ENCODE measurements around the gene FYCO1.
A peak's percentile ranks its signal among the peaks of the same experiment; 100 is the strongest.

FYCO1 gene

DNA sequence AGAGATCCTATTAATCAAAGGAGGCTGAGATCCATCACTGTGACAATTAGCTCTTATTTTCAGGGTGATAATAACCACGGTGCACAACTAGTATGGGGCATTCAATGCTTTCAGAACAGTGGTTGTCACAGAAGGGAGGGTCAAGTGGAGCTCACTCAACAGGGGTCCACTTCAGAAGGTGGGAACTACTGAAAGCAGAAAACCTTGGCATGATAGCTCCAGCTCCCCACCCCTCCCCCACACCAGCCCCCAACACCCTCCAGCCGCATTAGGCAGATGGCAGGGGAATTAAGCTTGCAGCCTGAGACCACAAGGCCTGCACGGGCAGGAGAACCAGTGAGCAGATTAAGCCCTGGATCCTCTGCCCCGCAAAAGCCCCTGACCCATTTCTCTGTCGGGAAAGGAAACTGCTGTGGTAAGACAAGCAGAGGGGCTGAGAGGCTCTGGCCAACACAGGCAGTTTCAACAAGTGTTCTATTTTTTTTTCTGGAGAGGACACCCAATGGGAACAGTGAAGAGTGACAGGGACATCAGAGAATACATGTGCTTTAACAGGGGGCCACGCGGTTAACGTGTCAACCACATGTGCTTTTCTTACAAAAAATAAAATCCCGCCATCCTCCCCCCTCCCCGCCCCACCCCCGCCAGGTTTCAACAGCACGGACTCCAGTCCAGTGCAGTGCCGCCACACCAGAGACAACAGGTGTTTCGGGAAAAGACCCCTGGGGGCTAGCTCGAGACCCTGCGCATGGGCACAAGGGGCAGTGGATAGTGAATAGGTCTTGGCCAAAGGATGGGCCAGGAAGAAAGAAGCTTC lies 997 bp downstream of the FYCO1 start:
- peak; percentile 57 to 63 for DNase-seq
- TF ChIP-seq POLR2A (IDR thresholded peaks at IDR 0.05; ENCODE audit: low read length) (no peak), GATA1 (IDR thresholded peaks at IDR 0.05; ENCODE audit: low read depth, low read length) (no peak)

DNA sequence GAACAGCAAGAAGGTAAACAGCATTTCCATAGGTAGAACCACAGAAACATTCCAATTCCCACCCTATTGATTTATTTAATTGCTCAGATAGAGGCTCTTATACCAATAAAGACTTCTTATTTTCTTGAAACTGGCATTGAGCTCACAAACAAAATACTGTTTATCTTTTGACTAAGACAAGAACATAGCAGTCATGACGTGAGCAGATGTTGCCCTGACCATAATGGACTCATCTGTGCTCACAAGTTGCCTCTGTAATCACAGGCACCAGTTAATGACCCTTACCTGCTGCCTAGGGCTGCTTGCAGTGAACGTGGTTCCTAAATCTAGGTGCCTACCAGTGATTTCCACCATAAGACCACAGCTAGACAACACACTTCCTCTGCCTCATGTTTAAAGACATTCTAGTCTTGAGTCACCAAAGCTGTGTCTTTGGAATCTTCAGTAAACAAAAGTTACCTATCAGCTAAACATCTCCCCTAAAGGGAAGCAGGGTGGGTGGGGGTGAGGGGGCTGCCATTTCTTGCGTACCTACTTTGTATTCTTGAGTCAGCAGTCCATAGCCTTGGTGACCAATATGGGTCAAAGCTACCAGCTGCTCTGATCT lies 2.1 kb downstream of the FYCO1 start:
- no peak for DNase-seq
- TF ChIP-seq GATA1 (IDR thresholded peaks at IDR 0.05; ENCODE audit: low read depth, low read length) (no peak), POLR2A (IDR thresholded peaks at IDR 0.05; ENCODE audit: low read length) (no peak)

DNA sequence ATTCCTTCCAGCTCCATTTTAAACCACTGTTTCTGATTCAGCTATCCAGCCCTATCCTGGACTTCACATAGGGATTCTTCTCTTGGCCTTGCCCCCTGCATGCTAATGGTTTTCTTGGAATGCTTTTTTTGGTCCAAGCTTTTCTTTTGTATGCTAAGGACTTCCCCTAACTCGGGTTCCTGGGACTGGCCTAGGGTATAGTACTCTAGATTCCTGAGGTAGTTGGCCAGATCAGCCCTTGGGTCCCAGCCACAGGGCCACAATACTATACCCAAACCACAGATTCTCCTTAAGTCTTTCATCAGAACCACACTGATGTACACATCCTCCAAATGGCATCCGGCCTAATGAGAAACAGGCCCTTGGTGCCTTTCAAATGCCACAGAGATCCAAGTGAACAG lies 2.8 kb downstream of the FYCO1 start:
- TF ChIP-seq POLR2A (IDR thresholded peaks at IDR 0.05; ENCODE audit: low read length) (no peak), GATA1 (IDR thresholded peaks at IDR 0.05; ENCODE audit: low read depth, low read length) (no peak)
- no peak for DNase-seq

DNA sequence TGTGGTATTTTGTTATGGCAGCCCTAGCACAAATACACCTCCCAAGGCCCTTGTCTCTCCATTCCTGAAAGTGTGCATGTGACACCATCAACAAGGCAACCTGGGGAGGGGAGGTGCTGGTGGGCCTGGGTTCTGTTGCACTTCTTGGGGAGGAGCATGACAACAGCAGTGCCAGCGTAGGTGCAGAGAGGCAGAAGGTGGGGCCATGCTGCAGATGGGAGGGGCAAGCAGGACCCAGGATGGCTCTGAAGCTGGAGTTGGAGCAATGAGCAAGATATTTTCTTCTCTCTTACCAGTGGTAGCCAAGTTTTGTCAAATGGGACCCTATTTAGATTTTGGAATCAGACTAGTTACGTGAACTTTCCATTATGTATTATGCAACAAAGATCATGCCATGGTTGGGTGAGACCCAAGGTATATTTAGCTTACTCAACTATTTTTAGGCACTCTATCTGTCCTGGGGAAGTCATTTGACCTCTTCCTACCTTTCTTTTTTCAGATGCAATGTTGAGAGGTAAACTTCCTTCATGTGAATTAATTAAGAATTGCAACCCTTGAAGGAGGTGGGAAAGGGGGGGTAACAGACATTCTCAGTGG lies 3.4 kb downstream of the FYCO1 start:
- TF ChIP-seq POLR2A (IDR thresholded peaks at IDR 0.05; ENCODE audit: low read length) (no peak), GATA1 (IDR thresholded peaks at IDR 0.05; ENCODE audit: low read depth, low read length) (no peak)
- no peak for DNase-seq

- no peak for DNase-seq
- TF ChIP-seq POLR2A (IDR thresholded peaks at IDR 0.05; ENCODE audit: low read length): no peak
- TF ChIP-seq GATA1 (IDR thresholded peaks at IDR 0.05; ENCODE audit: low read depth, low read length): no peak
Observed at GRCh38 chr3:45991341-45991740, 4.3 kb downstream of the FYCO1 start.

DNA sequence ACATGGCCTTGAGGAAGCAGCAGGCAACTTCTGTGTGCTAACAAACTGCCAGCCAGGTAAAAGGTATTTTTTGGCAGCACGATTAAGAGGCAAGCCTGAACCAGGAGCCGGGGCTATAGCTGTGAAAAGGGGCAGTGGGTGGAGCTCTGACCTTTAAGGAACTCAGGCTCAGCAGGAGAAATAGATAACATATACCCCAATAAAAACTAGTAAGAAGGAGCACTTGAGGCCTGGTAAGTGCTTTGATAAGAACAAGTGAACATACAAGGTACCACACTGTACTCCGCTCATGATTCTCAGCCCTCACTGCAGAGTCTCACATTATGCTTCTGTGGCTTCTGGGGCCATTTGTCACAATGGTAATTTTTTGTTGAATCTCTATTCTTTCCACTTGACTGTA lies 5.4 kb downstream of the FYCO1 start:
- peak; percentile 39 to 60 for DNase-seq
- no peak for TF ChIP-seq GATA1 (IDR thresholded peaks at IDR 0.05; ENCODE audit: low read depth, low read length)
- TF ChIP-seq POLR2A (IDR thresholded peaks at IDR 0.05; ENCODE audit: low read length): no peak

GRCh38 chr3:45988804-45989203 lies 6.8 kb downstream of the FYCO1 start:
- DNase-seq: peak in 1 of 2 experiments; percentile 6
- TF ChIP-seq POLR2A (IDR thresholded peaks at IDR 0.05; ENCODE audit: low read length) (no peak), GATA1 (IDR thresholded peaks at IDR 0.05; ENCODE audit: low read depth, low read length) (no peak)

DNA sequence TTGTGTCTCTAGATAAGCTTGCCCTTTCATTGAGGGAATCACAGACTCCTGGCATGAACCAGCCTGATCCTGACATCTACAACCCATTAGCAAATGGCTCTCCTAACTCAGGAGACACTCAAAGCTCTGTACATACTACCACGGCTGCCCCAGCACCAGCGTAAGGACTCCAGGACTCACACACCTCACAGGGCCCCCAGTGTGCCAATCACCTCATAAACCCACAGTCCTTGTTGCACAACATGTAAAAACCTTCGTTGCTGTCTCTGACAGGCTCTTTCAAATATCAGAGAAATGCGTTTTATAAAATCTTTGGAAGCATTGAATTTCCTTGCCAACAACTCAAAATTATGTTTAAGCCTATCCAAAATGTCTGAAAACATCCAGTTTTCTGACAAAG lies 7.3 kb downstream of the FYCO1 start:
- DNase-seq: no peak
- TF ChIP-seq POLR2A (IDR thresholded peaks at IDR 0.05; ENCODE audit: low read length) (no peak), GATA1 (IDR thresholded peaks at IDR 0.05; ENCODE audit: low read depth, low read length) (no peak)

GRCh38 chr3:45987368-45988291 lies 8.0 kb downstream of the FYCO1 start:
- no peak for DNase-seq
- no peak for TF ChIP-seq GATA1 (IDR thresholded peaks at IDR 0.05; ENCODE audit: low read depth, low read length)
- TF ChIP-seq POLR2A (IDR thresholded peaks at IDR 0.05; ENCODE audit: low read length): no peak

DNA sequence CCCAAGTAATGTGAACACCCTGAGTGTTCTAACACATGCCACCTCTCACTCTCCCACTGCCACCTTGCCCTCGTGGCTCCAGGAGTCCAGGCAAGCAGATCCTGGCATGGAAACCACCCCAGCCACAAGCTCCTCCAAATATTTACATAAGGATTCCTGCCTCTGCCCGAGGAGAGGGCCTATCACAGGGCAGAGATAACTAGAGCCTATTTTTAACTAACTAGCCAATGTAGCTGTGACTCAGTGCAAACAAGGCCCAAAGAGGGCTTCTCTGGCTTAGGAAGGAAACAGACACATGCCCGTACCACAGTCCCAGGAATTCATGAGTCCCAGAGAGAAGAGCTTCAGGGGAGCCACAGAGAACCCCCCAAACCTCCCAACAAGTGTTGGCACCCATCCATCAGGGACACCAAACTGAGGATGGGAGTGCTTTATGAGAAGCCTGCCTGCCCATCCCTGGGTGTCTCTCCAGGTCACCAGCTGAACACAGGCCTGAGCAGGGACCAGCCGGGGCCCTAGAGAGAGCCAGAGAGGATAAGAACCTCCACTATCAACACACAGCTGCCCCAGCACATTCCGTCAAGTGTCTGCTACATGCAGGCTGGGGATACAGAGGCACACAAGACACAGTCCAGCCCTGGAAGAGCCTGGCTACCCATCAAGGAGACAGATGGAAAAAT lies 9.2 kb downstream of the FYCO1 start:
- peak in 1 of 2 experiments; percentile 12 for DNase-seq
- TF ChIP-seq GATA1 (IDR thresholded peaks at IDR 0.05; ENCODE audit: low read depth, low read length) (no peak), POLR2A (IDR thresholded peaks at IDR 0.05; ENCODE audit: low read length) (no peak)

DNA sequence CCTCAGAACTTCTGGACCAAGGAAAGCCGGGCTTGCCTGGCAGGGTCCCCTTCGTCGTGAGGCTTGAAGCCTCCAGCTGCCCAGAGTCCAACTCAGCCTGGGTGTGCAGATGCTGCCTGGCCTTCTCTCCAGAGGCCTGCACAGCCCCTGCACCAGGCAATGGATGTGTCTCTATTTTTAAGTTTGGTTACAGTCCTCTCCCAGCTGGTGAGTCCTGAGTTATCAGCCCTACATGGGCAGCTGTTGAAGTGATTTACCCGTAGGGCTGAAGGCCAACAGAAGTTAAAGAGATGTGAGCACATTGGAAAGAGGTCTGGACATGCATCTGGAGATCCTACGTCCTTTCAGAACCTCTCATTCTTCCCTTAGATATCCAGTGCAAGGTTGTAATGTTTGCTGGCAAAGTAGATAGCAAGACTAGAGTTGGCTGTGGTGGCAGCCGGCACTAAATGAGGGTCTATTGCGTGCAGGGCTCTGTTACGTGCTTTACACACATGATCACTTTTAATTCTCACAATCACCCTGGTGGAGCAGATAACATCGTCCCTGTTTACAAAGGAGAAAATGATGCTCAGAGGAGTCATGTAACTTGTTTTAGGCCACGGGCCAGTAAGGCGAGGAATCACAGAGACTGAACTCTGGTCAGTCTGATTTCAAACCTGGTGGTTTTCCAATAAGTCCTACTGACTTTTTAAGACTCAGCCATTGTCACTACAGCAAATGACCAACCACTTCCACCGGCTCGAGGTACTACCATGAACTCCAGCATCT lies 9.9 kb downstream of the FYCO1 start:
- TF ChIP-seq GATA1 (IDR thresholded peaks at IDR 0.05; ENCODE audit: low read depth, low read length) (no peak), POLR2A (IDR thresholded peaks at IDR 0.05; ENCODE audit: low read length) (no peak)
- no peak for DNase-seq

Measured in erythroblast (primary cell).